ENCODE results near the gene KCNK3. TPM values are rescaled to one million over a fixed set of nuclear protein-coding genes. Genes with fewer than 3 reads are reported as not detected.

The KCNK3 gene
- polyA plus RNA-seq, 1 donor (not counting 4 experiments of a cell fraction or from before 2014, with no cell fraction given) = not detected

DNA sequence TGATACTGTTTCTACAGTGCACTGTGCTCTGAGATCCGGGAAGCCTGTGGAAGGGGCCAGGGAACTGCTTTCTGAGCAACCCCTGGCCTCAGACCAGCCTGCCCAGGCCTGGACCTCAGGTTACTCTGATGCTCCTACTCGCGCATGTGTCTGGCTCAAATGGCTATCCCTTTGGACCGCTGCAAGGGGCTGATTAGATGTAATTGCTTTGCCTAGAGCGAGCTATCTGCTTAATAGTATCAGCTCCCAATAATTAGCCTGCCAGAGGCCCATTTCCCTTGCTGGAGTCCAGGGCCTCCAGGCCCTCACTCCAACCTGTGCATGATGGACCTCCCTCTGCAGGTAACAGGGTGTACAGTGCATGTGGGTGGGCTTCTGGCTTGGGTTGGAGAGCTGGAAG, 7.2 kb upstream of the KCNK3 start:
- H3K27me3 ChIP-seq (ENCODE audit: control insufficient read depth, extremely low read depth, insufficient read depth, low read length) = peaks cover 65% of the 10 kb centered on the region
- no peak for TF ChIP-seq EZH2 (IDR thresholded peaks at IDR 0.05; ENCODE audit: low read length)
- TF ChIP-seq, protein P1, sequence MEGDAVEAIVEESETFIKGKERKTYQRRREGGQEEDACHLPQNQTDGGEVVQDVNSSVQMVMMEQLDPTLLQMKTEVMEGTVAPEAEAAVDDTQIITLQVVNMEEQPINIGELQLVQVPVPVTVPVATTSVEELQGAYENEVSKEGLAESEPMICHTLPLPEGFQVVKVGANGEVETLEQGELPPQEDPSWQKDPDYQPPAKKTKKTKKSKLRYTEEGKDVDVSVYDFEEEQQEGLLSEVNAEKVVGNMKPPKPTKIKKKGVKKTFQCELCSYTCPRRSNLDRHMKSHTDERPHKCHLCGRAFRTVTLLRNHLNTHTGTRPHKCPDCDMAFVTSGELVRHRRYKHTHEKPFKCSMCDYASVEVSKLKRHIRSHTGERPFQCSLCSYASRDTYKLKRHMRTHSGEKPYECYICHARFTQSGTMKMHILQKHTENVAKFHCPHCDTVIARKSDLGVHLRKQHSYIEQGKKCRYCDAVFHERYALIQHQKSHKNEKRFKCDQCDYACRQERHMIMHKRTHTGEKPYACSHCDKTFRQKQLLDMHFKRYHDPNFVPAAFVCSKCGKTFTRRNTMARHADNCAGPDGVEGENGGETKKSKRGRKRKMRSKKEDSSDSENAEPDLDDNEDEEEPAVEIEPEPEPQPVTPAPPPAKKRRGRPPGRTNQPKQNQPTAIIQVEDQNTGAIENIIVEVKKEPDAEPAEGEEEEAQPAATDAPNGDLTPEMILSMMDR (optimal IDR thresholded peaks at IDR 0.05 in 1 of 3, IDR thresholded peaks at IDR 0.05 in 1 of 3, conservative IDR thresholded peaks at IDR 0.05 in 1 of 3; ENCODE audit: extremely low read depth in 1 of 3, insufficient read depth in 2 of 3, low read length in 3 of 3) = no peak
- no peaks in the 10 kb centered on the region for H3K4me1 ChIP-seq (ENCODE audit: control insufficient read depth, extremely low read depth, insufficient read depth, low read length)
- dilution Hi-C loops (cut with MboI; ENCODE audit: extremely low pct_ligation_motif_present, low sequenced_read_pairs) = no loop called here
- H3K4me2 ChIP-seq (ENCODE audit: control insufficient read depth, extremely low read depth, insufficient read depth, low read depth, low read length) = no peak overlapping the region
- H2AFZ ChIP-seq (ENCODE audit: control insufficient read depth, low read length) = no peak overlapping the region
- no peak for DNase-seq (ENCODE audit: low read depth, low spot score)
- FAIRE-seq = no peak
- no peak overlapping the region for H3K4me3 ChIP-seq (ENCODE audit: control insufficient read depth in 2 of 3, extremely low read depth in 1 of 3, insufficient read depth in 2 of 3, low read depth in 1 of 3, low read length in 3 of 3)
- no peaks in the 10 kb centered on the region for H3K9me3 ChIP-seq (ENCODE audit: control insufficient read depth, low read depth, low read length)
- no peak overlapping the region for H3K9ac ChIP-seq (ENCODE audit: control insufficient read depth, extremely low read depth, insufficient read depth, low read length)
- H4K20me1 ChIP-seq (ENCODE audit: control insufficient read depth, extremely low read depth, insufficient read depth, low read length) = no peaks in the 10 kb centered on the region
- no peaks in the 10 kb centered on the region for H3K79me2 ChIP-seq (ENCODE audit: control insufficient read depth, insufficient read depth, low read length)
- no peaks in the 10 kb centered on the region for H3K36me3 ChIP-seq (ENCODE audit: control insufficient read depth in 2 of 2, extremely low read depth in 1 of 2, insufficient read depth in 2 of 2, low read length in 2 of 2)
- H3K9me1 ChIP-seq (ENCODE audit: control insufficient read depth, extremely low read depth, insufficient read depth, low read length) = no peaks in the 10 kb centered on the region
- H3K27ac ChIP-seq (ENCODE audit: control insufficient read depth, insufficient read depth, low read length) = no peak overlapping the region

DNA sequence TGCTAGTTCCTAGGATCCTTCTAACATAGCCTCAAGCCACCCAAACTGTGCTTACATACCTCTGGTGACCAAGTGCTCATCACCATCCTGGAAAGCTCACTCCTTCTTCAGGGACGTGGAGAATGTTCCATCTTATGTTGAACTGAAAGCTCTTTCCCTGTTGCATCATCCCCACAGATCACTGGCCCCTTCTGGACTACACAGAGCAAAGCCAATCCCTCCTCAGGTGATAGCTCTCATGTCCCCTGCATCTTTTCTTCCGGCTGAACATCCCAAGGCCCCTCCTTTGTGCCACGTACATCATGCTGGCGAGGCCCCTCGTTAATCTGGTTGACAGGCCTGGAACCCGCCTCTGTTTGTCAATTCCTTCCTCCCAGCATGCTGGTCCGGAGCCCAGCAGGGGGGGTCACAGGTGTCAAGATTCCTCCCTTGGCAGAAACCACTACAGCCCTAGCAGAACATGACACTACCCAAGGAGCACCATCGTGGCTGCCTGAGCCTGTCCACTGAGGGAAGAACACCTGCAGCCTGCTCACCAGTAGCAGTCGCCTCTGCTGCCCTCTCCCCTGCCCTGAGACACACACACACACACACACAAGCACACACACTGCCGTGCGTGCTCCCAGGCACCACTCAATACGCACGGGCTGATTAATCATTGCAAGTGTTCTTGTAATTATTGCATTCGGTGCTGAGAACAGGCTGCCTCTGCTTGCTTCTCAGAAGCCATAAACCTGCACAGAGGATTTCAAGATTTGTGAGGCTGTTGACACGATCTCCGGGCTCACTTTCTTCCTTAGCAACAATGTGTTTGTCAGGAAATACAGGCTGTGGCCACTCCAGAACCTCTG, 6.3 kb upstream of the KCNK3 start:
- DNase-seq (ENCODE audit: low read depth, low spot score) (no peak), FAIRE-seq (no peak)
- dilution Hi-C loops (cut with MboI; ENCODE audit: extremely low pct_ligation_motif_present, low sequenced_read_pairs) = no loop called here
- Histone ChIP-seq H3K9me1 (ENCODE audit: control insufficient read depth, extremely low read depth, insufficient read depth, low read length) (no peaks in the 10 kb centered on the region), H3K9ac (ENCODE audit: control insufficient read depth, extremely low read depth, insufficient read depth, low read length) (no peak overlapping the region), H3K36me3 (ENCODE audit: control insufficient read depth in 2 of 2, extremely low read depth in 1 of 2, insufficient read depth in 2 of 2, low read length in 2 of 2) (no peaks in the 10 kb centered on the region), H3K27ac (ENCODE audit: control insufficient read depth, insufficient read depth, low read length) (no peak overlapping the region), H3K79me2 (ENCODE audit: control insufficient read depth, insufficient read depth, low read length) (no peaks in the 10 kb centered on the region), H2AFZ (ENCODE audit: control insufficient read depth, low read length) (no peak overlapping the region), H3K4me3 (ENCODE audit: control insufficient read depth in 2 of 3, extremely low read depth in 1 of 3, insufficient read depth in 2 of 3, low read depth in 1 of 3, low read length in 3 of 3) (no peak overlapping the region), H3K4me1 (ENCODE audit: control insufficient read depth, extremely low read depth, insufficient read depth, low read length) (no peaks in the 10 kb centered on the region), H4K20me1 (ENCODE audit: control insufficient read depth, extremely low read depth, insufficient read depth, low read length) (no peaks in the 10 kb centered on the region), H3K9me3 (ENCODE audit: control insufficient read depth, low read depth, low read length) (no peaks in the 10 kb centered on the region), H3K27me3 (ENCODE audit: control insufficient read depth, extremely low read depth, insufficient read depth, low read length) (peaks cover 69% of the 10 kb centered on the region), H3K4me2 (ENCODE audit: control insufficient read depth, extremely low read depth, insufficient read depth, low read depth, low read length) (no peak overlapping the region)
- TF ChIP-seq EZH2 (IDR thresholded peaks at IDR 0.05; ENCODE audit: low read length) = no peak
- TF ChIP-seq, protein P1 (optimal IDR thresholded peaks at IDR 0.05 in 1 of 3, IDR thresholded peaks at IDR 0.05 in 1 of 3, conservative IDR thresholded peaks at IDR 0.05 in 1 of 3; ENCODE audit: extremely low read depth in 1 of 3, insufficient read depth in 2 of 3, low read length in 3 of 3) = no peak
